Suprapubic skin (tissue), 3 donors: Measurements from ENCODE around the gene GPR108.

Source experiments
- CTCF ChIP-seq, 2 donors: fragments of 200-600 bp in 1 of 2; fragments of 450-650 bp in 1 of 2; sonication (generic) in 1 of 2; IDR thresholded peaks; one replicate each; pipeline ENCODE4 v1.5.1; 2016 to 2019; ENCODE audit warnings: antibody characterized with exemption in 2 of 2, mild to moderate bottlenecking in 1 of 2, moderate library complexity in 1 of 2
- EP300 ChIP-seq: sonication (generic); formaldehyde crosslinking; IDR thresholded peaks from one replicate; pipeline ENCODE4 v1.6.1; 2017; ENCODE audit warnings: antibody characterized with exemption

GRCh38 chr19:6705931-6706632 is 31.3 kb downstream of the GPR108 start:
- TF ChIP-seq CTCF (IDR thresholded peaks at IDR 0.05) (no peak), EP300 (no peak)
